DND-41 (cell line): ENCODE measurements around the gene GPR160.

ENCODE experiments used
- EZH2 ChIP-seq: IDR thresholded peaks from 3 replicates; pipeline ENCODE4 v1.6.1; 2012; ENCODE audit warnings: borderline replicate concordance, low read depth, mild to moderate bottlenecking, moderate library complexity, low read length, inconsistent platforms; ENCODE audit not compliant: severe bottlenecking
- TF ChIP-seq, protein P1 (sequence below): IDR thresholded peaks from 2 replicates; pipeline ENCODE4 v1.5.1; 2012; ENCODE audit warnings: borderline replicate concordance, low read length, moderate library complexity, mild to moderate bottlenecking; ENCODE audit not compliant: poor library complexity, severe bottlenecking; ENCODE audit errors: extremely low read depth

- TF ChIP-seq, protein P1, sequence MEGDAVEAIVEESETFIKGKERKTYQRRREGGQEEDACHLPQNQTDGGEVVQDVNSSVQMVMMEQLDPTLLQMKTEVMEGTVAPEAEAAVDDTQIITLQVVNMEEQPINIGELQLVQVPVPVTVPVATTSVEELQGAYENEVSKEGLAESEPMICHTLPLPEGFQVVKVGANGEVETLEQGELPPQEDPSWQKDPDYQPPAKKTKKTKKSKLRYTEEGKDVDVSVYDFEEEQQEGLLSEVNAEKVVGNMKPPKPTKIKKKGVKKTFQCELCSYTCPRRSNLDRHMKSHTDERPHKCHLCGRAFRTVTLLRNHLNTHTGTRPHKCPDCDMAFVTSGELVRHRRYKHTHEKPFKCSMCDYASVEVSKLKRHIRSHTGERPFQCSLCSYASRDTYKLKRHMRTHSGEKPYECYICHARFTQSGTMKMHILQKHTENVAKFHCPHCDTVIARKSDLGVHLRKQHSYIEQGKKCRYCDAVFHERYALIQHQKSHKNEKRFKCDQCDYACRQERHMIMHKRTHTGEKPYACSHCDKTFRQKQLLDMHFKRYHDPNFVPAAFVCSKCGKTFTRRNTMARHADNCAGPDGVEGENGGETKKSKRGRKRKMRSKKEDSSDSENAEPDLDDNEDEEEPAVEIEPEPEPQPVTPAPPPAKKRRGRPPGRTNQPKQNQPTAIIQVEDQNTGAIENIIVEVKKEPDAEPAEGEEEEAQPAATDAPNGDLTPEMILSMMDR, result no peak
- no peak for TF ChIP-seq EZH2
These were observed 25.9 kb downstream of the GPR160 start for GRCh38 chr3:170063691-170064090.
